BJ (cell line): ENCODE measurements around the gene PCGF3. TPM values are rescaled to one million over a fixed set of nuclear protein-coding genes. Genes with fewer than 3 reads are reported as not detected.

Experiments
- CTCF ChIA-PET: fragments of 350-600 bp; formaldehyde crosslinking; extraction: SDS; loops from one replicate; lab custom pipeline; 2021; ENCODE audit warnings: antibody characterized with exemption, inconsistent platforms; lab: Yijun Ruan, JAX
- POLR2A ChIA-PET: fragments of 300-600 bp; sonication (Branson Sonifier 250); formaldehyde crosslinking; extraction: SDS; loops from one replicate; lab custom pipeline; 2021; ENCODE audit warnings: antibody characterized with exemption; lab: Charles Lee
- DNase-seq: peaks from one replicate; pipeline ENCODE4 v3.0.0-alpha.2; 2011; ENCODE audit warnings: low read depth
- H3K27me3 ChIP-seq: 2 replicates; pipeline ENCODE4 v1.6.0; 2011; ENCODE audit warnings: low read length; ENCODE audit not compliant: control insufficient read depth, insufficient read depth
- H3K36me3 ChIP-seq: 2 replicates; pipeline ENCODE4 v1.5.1; 2011; ENCODE audit warnings: low read length; ENCODE audit not compliant: control insufficient read depth, insufficient read depth
- H3K4me3 ChIP-seq: 2 replicates; pipeline ENCODE4 v1.5.1; 2011; ENCODE audit warnings: low read depth, mild to moderate bottlenecking, control low read depth, low read length
- CTCF ChIP-seq: IDR thresholded peaks from 2 replicates; pipeline ENCODE4 v1.5.1; 2011; ENCODE audit warnings: low read depth, mild to moderate bottlenecking, control low read depth, inconsistent platforms, low read length, moderate library complexity; ENCODE audit not compliant: insufficient read depth
- polyA minus RNA-seq: library from RNA; depleted of rRNA, polyadenylated mRNA; stranded (reverse); fragments of >200 nt; gene quantifications from 2 replicates; pipeline ENCODE4 v1.2.3, GENCODE V29; 2011; rRNA and poly(A)+ RNA removed
- polyA plus RNA-seq: library from polyadenylated mRNA; depleted of rRNA; stranded (reverse); fragments of >200 nt; gene quantifications from 2 replicates; pipeline ENCODE4 v1.2.3, GENCODE V29; 2011; rRNA removed

The PCGF3 gene
- polyA plus RNA-seq (28.3 and 37.6 TPM in 2 replicates), polyA minus RNA-seq (47.0 and 63.0 TPM in 2 replicates)

GRCh38 chr4:705278-706082 is at the start of gene PCGF3:
TSS of gene PCGF3 (plus strand) at chr4:705832. CDS start at chr4:733681, 27,849 bp downstream.
- POLR2A ChIA-PET, result no interaction called here
- peaks cover 3% of the 10 kb centered on the region for H3K27me3 ChIP-seq
- no peak for TF ChIP-seq CTCF
- peaks cover 5% of the 10 kb centered on the region; the same call in 1 of the 2 replicates for H3K36me3 ChIP-seq
- peak; percentile 44 for DNase-seq
- CTCF ChIA-PET, result no interaction called here
- H3K4me3 ChIP-seq, result peak within 1 kb of the TSS; percentile 96

GRCh38 chr4:656436-657337 is 48.9 kb upstream of the PCGF3 start:
- POLR2A ChIA-PET, result no interaction called here
- Histone ChIP-seq H3K27me3 (no peaks in the 10 kb centered on the region), H3K4me3 (no peak overlapping the region), H3K36me3 (no peaks in the 10 kb centered on the region)
- TF ChIP-seq CTCF, result no peak
- CTCF ChIA-PET, result no interaction called here
- DNase-seq, result no peak

- no peak for TF ChIP-seq CTCF
- no peak for DNase-seq
- ChIA-PET POLR2A (no interaction called here), CTCF (no interaction called here)
- Histone ChIP-seq H3K4me3 (no peak overlapping the region), H3K36me3 (no peaks in the 10 kb centered on the region), H3K27me3 (no peaks in the 10 kb centered on the region)
Observed at GRCh38 chr4:657338-657833, 48.2 kb upstream of the PCGF3 start.

- ChIA-PET CTCF (interaction anchor here (0.6 kb wide), 1 partner anchor 53 kb away, joined by 3 read pairs; no protein-coding TSS in a partner anchor), POLR2A (no interaction called here)
- Histone ChIP-seq H3K36me3 (no peaks in the 10 kb centered on the region), H3K4me3 (no peak overlapping the region), H3K27me3 (no peaks in the 10 kb centered on the region)
- TF ChIP-seq CTCF, result no peak
- no peak for DNase-seq
Observed at GRCh38 chr4:657834-658667, 47.6 kb upstream of the PCGF3 start.
